NCI-H2107 treated with DMSO at 0.1 percent for 48 hours (cell line): ENCODE measurements around the gene RNF213.

Source experiments
- DNase-seq: peaks from one replicate; lab custom pipeline; 2025; ENCODE audit not compliant: unreplicated experiment; lab: John Stamatoyannopoulos, UW

The RNF213 gene

DNA sequence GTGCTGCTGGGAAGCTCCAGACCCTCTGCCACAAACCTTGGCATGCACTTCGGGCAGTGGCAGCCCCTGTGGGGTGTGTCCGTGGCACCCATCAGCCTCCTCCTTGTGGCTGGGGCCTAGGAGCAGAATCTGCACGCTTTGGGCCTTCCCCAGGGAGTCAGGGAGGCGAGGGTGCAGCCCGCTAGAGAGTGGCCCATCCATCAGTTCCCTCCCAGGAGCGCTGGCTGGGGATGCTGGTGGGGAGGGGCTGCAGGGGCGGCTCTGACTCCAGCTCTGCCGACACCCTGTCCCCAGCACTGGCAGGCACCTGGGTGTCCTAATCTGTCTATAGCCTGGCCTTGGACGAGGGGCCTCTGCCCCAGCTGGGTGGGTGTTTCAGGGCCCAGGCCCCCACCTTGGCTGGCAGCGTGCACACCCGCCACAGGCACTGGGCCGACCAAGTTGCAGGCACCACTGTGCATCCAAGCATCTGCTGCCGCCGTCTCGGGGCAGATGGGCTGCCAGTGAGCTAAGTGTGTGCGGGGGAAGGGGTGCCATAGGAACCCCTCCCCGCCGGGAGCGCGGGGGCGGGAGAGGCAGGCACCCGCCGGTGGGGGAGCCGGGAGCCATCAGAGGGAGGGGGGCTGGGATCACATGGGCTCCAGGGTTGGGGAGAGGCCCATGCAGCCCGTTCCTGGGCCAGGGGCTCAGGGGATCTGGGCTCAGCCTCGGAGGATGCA is 184.5 kb downstream of the RNF213 start:
- no peak for DNase-seq

DNA sequence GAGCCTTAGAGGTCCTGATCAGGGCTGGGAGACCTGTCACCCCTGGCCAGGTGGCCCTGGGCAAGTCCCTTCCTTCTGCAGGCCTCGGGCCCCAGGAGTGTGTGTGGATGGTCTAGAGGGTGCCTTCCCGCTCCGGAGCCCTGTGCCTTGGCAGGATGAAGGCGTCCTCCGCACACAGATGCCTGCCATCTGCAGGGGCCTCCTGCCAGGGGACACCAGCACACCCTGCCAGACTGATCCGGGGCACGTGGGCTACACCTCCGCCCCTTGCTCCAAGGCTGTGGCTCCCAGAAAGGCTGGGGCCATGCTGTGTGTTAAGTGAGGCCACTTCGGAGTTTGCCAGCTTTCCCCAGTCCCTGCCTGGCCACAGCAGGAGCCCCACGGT is 185.1 kb downstream of the RNF213 start:
- no peak for DNase-seq

DNA sequence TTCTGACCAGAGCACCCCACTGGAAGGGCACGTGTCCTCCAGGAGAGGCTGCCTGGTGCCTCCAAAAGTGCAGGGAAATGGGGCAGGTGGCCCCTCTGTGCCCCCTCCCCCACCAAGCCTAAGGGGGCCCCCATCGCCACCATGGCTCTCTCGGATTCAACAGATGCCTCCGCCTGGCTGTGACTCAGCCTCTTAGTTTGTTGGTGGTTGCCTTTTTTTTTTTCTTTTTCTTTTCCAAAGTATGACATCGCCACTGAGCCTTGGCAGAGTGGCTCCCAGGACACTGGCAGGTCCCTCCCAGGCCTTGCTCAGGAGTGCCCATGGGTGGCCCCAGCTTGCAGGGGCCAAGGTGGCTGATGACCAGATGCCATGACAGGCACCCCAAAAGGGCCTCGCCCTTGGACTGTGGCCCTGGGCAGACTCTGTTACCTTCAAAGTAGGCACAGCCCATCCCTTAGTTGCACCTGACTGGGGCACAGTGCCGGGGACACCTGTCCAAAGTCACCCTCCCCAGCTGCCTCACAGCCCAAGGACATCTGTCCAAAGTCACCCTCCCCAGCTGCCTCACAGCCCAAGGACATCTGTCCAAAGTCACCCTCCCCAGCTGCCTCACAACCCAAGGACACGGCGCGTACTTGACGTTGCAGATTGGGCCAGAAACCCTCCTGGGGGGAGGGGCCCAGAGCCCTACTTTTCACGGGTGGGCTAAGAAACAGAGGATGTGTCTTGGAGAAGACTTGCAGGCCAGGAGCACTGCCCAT is 186.2 kb downstream of the RNF213 start:
- DNase-seq, result no peak

DNA sequence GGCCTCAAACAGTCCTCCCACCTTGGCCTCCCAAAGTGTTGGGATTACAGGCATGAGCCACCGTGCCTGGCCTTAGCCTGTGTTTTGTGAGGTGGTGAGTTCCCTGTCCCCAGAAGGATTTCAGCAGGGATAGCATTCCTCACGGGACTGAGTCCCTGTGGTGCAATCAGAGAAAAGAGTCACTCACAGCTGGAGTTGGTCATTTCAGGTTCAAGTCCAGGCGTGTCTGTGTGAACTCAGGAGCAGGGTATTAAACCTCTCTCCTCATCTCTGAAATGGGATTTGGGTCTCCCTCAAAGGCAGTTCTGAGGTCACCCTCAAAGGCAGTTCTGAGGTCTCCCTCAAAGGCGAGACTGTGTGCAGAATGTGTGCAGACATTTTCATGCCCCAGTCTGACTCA is 187.1 kb downstream of the RNF213 start:
- DNase-seq, result no peak
